Measurements from ENCODE around the gene PDE4D. TPM values are rescaled to one million over a fixed set of nuclear protein-coding genes. Genes with fewer than 3 reads are reported as not detected.

PDE4D gene
- total RNA-seq, 1 experiment from 2014 or later = 4.9 TPM

DNA sequence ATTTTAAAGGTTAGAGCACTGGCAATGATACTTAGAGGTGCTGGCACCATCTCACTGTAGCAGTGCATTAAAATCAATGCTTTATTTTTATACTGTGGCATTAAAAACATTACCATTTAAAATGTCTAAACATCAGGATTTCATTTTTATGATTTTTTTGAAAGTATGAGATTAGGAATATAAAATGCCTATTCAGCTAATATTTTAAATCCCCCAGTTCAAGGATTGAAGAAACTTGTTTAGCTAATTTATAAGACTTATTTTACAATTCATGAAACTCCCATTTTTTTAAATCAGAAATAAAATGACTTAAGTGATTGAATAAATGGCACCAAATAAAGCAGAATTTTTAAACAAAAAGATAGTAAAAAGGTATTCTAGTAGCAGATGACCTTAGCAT lies 685.1 kb downstream of the PDE4D start:
- in situ Hi-C loops (cut with HindIII; ENCODE audit: low sequenced_read_pairs) = no loop called here
- no peak for DNase-seq (ENCODE audit: low spot score)

DNA sequence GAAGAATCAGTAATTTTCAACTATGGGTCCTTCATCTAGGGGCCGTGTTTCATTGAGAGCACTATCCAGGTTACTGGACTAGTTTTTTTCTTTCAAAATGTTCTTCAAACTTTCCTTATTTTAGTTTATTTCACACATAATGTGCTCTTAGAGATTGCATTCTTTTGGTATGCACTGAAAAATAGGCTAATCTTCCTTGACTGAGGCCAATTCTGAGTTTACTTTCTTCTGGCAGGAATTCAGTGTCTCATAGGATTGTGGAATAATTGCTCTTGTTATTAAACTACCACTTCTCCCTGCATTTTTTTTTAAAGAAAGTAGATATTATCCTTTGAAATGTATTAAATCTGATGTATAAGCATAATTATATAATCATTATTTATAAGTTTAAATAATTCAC lies 686.1 kb downstream of the PDE4D start:
- DNase-seq (ENCODE audit: low spot score) = no peak
- in situ Hi-C loops (cut with HindIII; ENCODE audit: low sequenced_read_pairs) = no loop called here

DNA sequence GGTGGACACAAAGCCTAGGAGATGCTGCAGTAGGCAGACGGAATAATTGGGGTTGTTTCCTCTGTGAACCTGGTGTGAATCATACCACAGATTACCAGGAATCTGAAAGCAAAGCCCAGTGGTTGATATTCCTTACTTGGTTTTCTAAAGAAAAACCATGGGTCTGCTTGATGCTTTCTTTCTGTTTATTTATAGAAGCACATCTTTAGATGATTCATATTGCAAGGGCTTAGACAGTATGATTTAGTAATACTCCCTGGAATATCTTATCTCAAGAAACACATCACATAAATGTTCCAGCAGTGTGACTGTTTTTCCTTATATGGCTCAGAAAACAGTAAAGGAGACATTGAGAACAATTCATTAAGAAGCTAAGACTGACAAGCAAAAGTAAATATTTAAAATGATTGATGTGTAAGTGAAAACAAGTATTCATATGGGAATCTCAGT lies 687.4 kb downstream of the PDE4D start:
- no peak for DNase-seq (ENCODE audit: low spot score)

DNA sequence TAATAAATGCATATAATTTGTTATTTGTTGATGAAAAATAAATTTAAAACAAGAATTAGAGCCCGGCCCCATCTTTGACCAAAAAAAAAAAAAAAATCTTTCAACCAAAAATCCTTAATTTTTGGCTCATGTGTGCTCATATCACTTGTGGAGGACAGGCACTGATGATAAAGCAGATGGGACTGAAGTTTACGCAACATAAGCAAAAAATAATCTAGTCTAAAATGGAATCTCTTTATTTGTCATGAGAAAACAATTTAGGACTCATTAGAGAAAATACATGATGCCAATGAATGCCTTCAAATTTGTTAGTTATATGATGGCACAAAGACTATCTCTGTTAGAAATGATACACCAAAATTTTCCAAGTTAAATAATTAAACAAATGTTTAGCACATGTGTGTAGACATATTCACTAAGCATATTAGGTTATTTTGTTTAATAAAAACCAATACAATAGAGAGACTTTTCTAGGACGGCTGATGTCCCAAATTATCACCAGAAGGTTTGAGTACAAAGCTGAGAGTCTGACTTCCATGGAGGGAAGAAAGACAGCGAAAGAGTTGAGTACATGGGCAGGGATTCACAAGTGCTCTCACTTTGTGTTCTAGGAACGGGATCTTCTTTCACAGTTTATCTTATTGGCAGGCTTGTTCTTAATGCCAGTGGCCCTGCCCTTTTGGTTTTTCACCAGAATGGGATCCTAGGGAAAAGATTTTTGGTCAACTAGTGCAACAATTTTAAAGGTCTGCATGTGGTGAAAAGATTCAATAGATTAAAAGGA lies 689.2 kb downstream of the PDE4D start:
- in situ Hi-C loops (cut with HindIII; ENCODE audit: low sequenced_read_pairs) = no loop called here
- DNase-seq (ENCODE audit: low spot score) = no peak

More for the DNA sequence above, 687.4 kb downstream of the PDE4D start:
- in situ Hi-C loops (cut with HindIII; ENCODE audit: low sequenced_read_pairs) = no loop called here

DNA sequence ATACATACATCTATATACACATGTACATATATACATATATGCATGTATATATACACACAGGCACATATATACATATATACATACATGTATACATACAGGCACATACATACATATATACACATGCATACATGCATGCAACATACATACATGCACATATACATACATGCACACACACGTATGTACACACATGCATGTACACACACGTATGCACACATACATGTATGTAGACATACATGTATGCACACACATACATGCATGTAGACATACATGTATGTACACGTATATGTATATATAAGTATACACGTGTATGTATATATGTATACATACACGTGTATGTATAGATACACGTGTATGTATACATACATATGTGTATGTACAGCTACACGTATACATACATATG lies 693.7 kb downstream of the PDE4D start:
- in situ Hi-C loops (cut with HindIII; ENCODE audit: low sequenced_read_pairs) = no loop called here
- no peak for DNase-seq (ENCODE audit: low spot score)

DNA sequence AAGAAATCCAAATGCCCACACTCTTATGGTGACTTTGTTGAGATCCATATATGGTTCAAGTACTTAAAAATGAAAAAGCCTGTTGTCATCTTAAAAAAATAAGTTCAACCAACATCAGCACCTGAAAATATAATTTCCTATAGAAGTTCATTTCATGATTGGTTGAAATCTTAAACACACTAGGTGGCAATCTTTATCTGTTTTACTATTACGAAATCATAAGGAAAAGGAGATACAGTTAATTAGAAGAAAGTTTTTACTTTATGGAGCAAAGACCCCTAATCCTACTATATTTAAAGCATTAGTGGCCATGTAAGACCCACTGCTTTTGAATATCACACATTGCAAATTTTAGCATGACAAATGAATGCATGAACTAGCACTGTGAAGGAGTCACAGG lies 694.7 kb downstream of the PDE4D start:
- DNase-seq (ENCODE audit: low spot score) = no peak
- in situ Hi-C loops (cut with HindIII; ENCODE audit: low sequenced_read_pairs) = no loop called here

DNA sequence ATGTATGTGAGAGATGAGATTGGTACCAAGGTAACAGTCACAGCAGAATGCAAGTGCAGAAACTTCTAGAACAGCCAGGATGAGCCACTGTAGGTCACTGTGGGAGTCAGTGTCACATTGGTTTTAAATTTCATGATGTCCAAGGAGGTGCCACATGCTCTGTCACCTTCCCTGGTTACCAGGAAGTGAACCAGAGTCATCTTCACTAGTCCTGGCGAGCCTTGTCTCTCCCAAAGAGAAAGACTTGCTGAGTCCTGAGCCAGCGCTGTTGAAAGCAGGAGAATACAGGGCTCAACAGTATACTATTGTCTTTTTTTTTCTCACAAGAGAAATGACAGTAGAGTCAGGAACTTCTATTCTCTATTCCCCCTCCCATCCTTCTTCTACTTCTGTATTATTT lies 695.2 kb downstream of the PDE4D start:
- in situ Hi-C loops (cut with HindIII; ENCODE audit: low sequenced_read_pairs) = no loop called here
- no peak for DNase-seq (ENCODE audit: low spot score)

DNA sequence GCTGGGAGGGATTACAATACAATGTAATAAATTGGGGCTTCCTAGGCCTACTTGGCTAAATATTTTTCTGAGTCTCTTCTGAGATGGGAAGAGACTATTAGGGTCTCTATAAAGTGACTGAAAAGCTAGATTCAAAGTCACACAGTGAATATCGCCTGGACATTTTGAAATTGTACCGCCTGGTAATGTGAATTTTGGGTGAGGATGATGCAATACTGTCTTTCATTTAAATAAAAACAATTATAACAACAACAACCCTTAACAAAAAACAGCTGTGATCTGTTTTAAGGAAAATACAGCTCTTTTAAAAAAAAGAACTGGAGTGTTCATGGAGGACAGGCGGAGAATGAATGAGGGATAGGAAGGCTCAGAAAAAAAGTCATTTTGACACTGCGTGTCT lies 695.6 kb downstream of the PDE4D start:
- DNase-seq (ENCODE audit: low spot score) = no peak
- in situ Hi-C loops (cut with HindIII; ENCODE audit: low sequenced_read_pairs) = no loop called here

DNA sequence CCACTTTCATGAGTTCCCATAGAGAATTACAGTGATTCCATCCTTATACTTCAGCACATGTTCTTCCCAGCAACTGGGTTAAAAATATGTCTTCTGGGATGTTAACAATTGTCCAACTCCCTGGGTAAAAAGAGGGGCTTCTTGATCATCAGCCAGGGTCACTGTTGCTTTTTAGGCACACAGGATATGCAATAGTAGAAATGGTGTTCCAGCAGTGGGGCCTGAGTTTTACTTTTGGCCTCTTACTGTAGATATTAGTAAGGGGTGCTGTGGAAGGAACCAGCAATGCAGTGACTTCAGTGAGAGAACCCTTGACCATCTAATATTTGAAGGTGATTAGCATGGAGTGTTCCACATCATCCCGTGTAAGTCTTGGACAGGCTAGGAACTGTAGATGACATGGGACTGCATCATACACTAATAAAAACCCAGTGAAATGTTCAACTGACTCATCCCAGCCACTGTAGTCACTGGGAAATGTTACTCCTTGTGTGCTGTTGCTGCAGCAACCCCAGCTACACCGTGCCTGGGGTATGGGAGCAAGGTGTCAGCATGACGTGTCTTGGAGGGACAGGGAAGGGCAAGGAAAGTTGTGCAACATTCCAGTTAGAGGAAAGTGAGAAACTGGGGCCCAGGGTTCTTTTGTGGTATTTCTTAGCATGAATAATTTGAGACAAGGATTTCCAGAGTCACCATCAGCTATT lies 699.8 kb downstream of the PDE4D start:
- in situ Hi-C loops (cut with HindIII; ENCODE audit: low sequenced_read_pairs) = no loop called here
- DNase-seq (ENCODE audit: low spot score) = no peak

DNA sequence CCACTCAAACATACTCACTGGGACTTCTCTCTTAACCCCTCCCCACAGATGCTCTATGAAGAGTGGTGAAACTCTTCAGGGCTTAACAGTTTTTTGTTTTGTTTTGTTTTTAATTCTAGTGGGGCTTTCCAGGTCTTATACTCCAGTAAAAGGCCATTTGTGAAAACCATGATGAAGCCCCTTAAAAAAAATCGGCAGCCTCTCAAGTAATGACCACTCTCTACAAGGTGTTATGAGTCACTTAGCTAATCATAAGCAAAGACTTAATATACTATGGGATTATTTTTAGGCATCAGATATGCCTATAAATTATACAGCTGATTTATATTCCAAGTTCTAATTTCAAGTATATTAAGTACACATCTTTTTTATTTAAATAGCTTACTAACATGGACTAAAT lies 702.8 kb downstream of the PDE4D start:
- no peak for DNase-seq (ENCODE audit: low spot score)
- in situ Hi-C loops (cut with HindIII; ENCODE audit: low sequenced_read_pairs) = no loop called here

DNA sequence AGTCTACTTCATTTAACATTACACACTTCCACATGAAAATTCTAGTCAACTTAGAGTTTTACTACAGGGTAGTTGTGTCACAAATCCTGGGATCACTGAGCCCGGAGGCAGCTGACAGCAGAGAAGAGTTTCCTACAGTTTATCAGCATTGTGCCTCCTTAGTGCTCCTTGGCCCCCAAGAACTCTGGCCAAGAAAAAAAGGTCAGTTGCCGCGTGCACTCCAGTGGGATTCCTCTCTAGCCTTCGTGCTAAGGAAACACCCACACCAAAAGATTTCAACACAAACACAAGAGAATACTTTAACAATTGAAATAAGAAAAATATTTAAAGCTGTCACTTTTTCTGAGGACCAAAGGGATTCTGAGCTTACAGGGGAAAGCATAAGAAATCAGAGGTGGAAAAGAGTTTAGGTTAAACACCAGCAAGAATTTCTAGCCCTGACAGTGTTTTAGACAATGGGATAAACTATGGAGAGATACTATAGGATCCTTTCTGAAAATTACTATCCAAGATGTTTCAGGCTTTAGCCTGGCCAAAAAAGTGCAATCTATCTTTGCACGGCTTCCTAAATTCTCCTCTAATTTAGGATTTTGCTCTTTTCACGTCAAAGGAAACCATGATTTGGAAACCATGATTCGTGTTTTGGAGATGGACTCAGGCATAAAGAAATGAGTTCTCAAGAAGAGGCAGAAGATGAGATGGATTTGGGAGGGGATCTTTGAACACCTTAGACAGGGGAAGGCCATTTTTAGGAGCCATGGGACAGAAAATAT lies 703.9 kb downstream of the PDE4D start:
- in situ Hi-C loops (cut with HindIII; ENCODE audit: low sequenced_read_pairs) = no loop called here
- peak; percentile 14 for DNase-seq (ENCODE audit: low spot score)

DNA sequence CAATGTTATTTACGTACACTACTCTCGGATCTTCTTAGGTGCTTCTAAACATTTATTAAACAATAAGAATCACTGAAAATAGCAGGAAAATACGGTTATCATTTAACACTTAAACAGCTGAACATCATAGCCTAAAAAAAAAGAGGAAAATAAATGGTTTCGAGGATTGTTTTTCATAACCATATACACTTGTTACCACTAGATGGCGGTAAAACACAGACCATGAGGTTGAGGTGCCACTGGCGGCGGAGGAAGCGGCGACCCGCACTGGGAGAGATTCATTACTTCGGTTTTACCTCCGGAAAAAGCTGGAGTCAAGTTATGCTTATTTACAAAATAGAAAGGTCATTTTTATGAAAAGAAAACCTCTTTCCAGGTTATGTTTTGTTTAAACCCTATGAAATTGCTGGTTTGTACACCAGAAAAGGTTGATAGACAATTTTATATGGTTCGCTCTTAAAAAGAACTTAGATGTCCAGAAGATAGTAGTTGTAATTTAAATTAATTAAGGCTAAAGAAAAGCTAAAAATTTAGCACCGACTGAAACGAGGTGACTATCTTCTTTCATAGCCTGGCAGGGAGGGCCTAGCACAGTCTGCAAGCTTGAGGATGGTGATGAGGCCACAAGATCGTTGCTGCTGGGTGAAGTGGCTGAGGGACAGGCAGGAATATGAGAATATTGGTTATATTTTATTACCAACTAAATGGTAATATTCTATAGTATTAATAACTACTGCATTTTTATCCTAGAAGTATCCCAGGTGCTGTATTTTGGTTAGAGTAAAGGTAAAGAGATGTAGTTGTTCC lies 704.9 kb downstream of the PDE4D start:
- DNase-seq (ENCODE audit: low spot score) = peak; percentile 83
- in situ Hi-C loops (cut with HindIII; ENCODE audit: low sequenced_read_pairs) = no loop called here

DNA sequence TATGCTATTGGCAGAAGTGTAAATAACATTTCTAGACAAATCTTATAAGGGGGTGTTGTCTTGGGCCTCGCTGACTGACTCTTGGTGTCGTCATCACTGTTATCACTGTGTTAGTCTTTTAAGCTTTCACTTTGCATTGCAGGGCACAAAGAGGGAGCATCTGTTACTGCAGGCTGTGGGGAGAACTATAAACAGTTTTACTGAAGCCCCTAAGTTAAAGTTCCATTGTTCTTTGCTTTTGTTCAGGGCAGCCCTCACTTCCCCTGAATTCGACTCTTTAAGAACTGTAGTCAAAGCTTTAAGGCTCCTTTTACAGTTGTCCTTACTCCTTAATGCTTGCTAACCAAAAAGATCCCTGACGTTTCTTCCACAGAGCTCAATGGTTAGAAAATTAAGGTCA lies 705.7 kb downstream of the PDE4D start:
- in situ Hi-C loops (cut with HindIII; ENCODE audit: low sequenced_read_pairs) = no loop called here
- no peak for DNase-seq (ENCODE audit: low spot score)

DNA sequence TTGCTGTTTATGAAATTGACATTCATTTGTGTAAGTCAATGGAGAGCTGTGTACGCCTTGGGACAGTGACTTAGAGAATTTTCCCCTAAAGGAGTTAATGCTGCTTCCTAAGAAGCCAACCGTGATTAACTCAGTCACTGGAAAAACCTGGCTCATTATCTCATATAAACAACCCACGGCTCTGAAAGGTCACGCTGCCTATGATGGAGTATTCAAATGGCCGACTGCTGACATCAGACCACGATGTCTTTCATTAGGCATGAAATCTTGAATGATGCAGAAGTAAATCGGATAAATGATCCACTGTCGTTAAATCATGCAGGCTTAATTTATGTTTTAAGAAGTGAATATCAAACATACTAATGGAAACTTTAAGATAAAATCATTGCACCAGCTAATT lies 706.9 kb downstream of the PDE4D start:
- DNase-seq (ENCODE audit: low spot score) = no peak
- in situ Hi-C loops (cut with HindIII; ENCODE audit: low sequenced_read_pairs) = no loop called here

DNA sequence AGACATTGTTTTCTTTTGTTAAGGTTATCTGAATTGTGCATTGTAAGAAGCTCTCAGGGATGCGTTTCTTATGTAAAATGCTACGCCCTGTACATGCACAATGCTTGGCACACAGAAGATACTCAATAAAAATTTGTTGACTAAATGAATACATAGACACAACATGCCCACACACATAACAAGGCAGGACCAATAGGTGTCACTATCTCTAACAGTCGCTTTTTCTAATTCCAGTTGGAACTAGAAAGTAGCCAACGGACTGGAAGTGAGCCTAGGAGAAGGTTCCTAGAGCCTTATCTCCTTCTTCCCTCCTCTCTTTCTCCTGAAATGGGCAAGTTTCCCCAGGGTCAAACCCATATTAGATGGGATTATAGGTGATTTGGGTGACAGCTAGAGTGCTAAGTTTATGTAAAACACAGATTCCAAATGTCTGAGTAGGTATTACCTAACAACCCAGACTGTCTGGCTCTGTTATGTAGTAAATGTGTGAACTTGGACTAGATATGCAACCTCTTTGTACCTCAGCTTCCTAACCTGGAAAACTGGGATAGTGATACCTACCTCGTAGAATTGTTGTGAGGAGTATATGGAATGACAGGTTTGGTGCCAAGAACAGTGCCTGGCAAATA lies 707.7 kb downstream of the PDE4D start:
- no peak for DNase-seq (ENCODE audit: low spot score)
- in situ Hi-C loops (cut with HindIII; ENCODE audit: low sequenced_read_pairs) = no loop called here

DNA sequence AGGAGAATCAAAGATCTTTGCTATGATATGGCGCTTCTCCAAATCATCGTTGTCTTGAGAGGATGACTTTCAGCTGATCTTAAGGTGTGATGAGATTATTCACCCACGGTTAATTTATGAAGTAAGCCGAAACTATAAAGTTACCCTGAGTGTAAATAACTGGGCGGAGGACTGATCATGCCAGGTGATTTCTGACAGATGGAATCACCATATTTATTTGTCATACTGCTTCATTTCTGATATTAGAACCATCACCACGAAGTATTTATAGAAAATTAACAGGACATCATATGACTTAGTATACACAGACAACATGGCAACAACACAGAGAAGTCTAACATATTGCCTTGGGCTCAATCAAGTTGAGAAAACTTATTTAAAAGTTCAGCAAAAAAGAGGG lies 708.8 kb downstream of the PDE4D start:
- in situ Hi-C loops (cut with HindIII; ENCODE audit: low sequenced_read_pairs) = no loop called here
- DNase-seq (ENCODE audit: low spot score) = no peak

DNA sequence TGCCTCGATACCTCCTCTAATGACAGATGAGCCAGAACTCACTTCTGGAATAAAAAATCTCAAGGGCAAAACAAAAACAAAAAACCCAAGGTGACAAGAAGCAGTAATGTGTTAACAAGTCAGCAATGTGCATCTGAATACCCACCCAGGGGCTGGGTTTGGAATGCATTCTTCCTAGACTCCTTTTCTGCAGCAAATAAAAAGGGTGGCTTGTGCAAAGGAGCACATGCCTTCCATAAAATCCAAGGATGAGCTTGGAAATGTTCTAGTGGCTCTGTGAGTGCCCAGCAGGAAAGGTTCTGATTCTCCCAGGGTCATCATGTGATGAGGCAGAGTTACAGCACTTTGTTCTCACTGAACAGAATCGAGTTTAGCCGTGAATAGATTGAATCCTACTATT lies 710.8 kb downstream of the PDE4D start:
- in situ Hi-C loops (cut with HindIII; ENCODE audit: low sequenced_read_pairs) = no loop called here
- no peak for DNase-seq (ENCODE audit: low spot score)

DNA sequence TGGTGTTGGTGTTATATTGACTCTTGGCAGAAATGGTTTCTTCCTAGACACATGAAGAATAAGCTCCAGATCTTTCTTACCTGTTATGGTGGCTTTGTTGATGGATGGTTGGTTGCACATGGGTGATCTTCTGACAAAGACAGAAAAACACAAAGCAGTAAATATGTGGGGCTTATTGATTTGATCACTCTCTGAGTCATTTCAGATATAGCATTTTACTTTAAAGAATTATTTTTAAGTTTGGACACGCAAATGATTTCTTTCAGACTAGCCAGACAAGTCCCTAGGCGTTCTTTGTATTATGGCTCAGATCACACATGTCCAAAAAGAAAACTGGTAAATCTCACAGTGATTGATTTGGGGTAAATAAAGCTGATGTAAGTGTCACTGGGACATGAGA lies 713.0 kb downstream of the PDE4D start:
- DNase-seq (ENCODE audit: low spot score) = no peak
- in situ Hi-C loops (cut with HindIII; ENCODE audit: low sequenced_read_pairs) = no loop called here

DNA sequence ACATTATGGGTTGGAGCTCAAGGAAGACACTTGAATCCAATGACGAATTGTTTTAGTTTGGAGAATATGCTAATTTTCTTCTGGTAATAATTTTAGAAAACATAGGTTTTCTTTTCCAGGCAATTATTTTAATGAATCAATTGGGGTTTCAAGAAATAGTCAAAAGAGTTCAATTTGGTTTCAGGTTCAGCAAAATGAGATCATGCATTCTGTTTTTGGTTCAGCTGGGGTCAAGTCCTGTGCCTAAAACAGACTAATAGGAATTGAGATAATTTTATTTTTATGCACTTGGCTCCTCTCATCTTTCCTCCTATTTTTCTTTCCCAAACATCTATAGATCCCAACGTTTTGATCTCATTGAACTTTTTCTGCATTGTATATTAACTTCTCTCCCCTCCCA lies 713.8 kb downstream of the PDE4D start:
- DNase-seq (ENCODE audit: low spot score) = no peak
- in situ Hi-C loops (cut with HindIII; ENCODE audit: low sequenced_read_pairs) = no loop called here
